Neural cell (in vitro differentiated cells): ENCODE results near the gene FILIP1. TPM values are rescaled to one million over a fixed set of nuclear protein-coding genes. Genes with fewer than 3 reads are reported as not detected.

Source experiments
- H2AFZ ChIP-seq: fragments of 200-600, 300-800 bp; sonication (generic), shearing (Covaris generic); 2 replicates; pipeline ENCODE4 v1.6.0; 2014; ENCODE audit warnings: low read depth, mild to moderate bottlenecking, antibody characterized with exemption, low read length, moderate library complexity
- H3F3A ChIP-seq: fragments of 200-600 bp; shearing (Covaris generic); 2 replicates; pipeline ENCODE4 v1.6.1; 2016; ENCODE audit warnings: mild to moderate bottlenecking, moderate library complexity, mixed read lengths, antibody characterized with exemption, low read length; ENCODE audit not compliant: insufficient read depth, poor library complexity, severe bottlenecking
- H3K27ac ChIP-seq: fragments of 200-600, 300-800 bp; sonication (generic), shearing (Covaris generic); 2 replicates; pipeline ENCODE4 v1.5.1; 2014; ENCODE audit warnings: mild to moderate bottlenecking, low read length, moderate library complexity
- H3K27me3 ChIP-seq: fragments of 300-800, 200-600 bp; sonication (generic), shearing (Covaris generic); 2 replicates; pipeline ENCODE4 v1.6.0; 2014; ENCODE audit warnings: mild to moderate bottlenecking, low read depth, low read length, moderate library complexity; ENCODE audit not compliant: insufficient read depth
- H3K36me3 ChIP-seq: fragments of 300-800, 200-600 bp; sonication (generic), shearing (Covaris generic); 2 replicates; pipeline ENCODE4 v1.5.1; 2014; ENCODE audit warnings: mild to moderate bottlenecking, antibody characterized with exemption, low read length, moderate library complexity; ENCODE audit not compliant: insufficient read depth
- H3K4me2 ChIP-seq: fragments of 300-800, 200-600 bp; sonication (generic), shearing (Covaris generic); 2 replicates; pipeline ENCODE4 v1.6.0; 2014; ENCODE audit warnings: mild to moderate bottlenecking, low read length
- H3K4me3 ChIP-seq: fragments of 300-800, 200-600 bp; sonication (generic), shearing (Covaris generic); 2 replicates; pipeline ENCODE4 v1.5.1; 2014; ENCODE audit warnings: mild to moderate bottlenecking, low read length, moderate library complexity
- H3K79me2 ChIP-seq: fragments of 200-600 bp; shearing (Covaris generic); replicated peaks from 2 replicates; pipeline ENCODE4 v1.6.0; 2014; ENCODE audit warnings: mild to moderate bottlenecking, low read length, moderate library complexity; ENCODE audit not compliant: insufficient read depth
- H3K9ac ChIP-seq: fragments of 300-800, 200-600 bp; sonication (generic), shearing (Covaris generic); 2 replicates; pipeline ENCODE4 v1.6.1; 2016; ENCODE audit warnings: mild to moderate bottlenecking, low read length, mixed read lengths
- H3K9me2 ChIP-seq: fragments of 200-600 bp; shearing (Covaris generic); 2 replicates; pipeline ENCODE4 v1.6.1; 2016; ENCODE audit warnings: mild to moderate bottlenecking, low read length, mixed read lengths; ENCODE audit not compliant: insufficient read depth
- H3K9me3 ChIP-seq: fragments of 200-600, 300-800 bp; sonication (generic), shearing (Covaris generic); 2 replicates; pipeline ENCODE4 v1.6.1; 2016; ENCODE audit warnings: mild to moderate bottlenecking, mixed run types, low read length, moderate library complexity, mixed read lengths
- H4K20me1 ChIP-seq: fragments of 200-600 bp; shearing (Covaris generic); 2 replicates; pipeline ENCODE4 v1.6.1; 2016; ENCODE audit warnings: mild to moderate bottlenecking, mixed run types; ENCODE audit not compliant: insufficient read depth
- EP300 ChIP-seq: fragments of 450-650 bp; conservative IDR thresholded peaks from 2 replicates; pipeline ENCODE4 v1.6.1; 2014; ENCODE audit warnings: antibody characterized with exemption, mild to moderate bottlenecking, moderate library complexity; ENCODE audit not compliant: poor library complexity, severe bottlenecking
- EZH2 ChIP-seq: fragments of 200-600, 300-800 bp; shearing (Covaris generic), sonication (generic); IDR thresholded peaks from 2 replicates; pipeline ENCODE4 v1.6.1; 2014; ENCODE audit warnings: antibody characterized with exemption, low read length, borderline replicate concordance, mild to moderate bottlenecking; ENCODE audit not compliant: insufficient read depth, poor library complexity, severe bottlenecking
- MXI1 ChIP-seq: fragments of 450-650 bp; conservative IDR thresholded peaks from 2 replicates; pipeline ENCODE4 v1.6.1; 2014; ENCODE audit warnings: antibody characterized with exemption, mild to moderate bottlenecking; ENCODE audit not compliant: poor library complexity, severe bottlenecking
- POLR2AphosphoS5 ChIP-seq: IDR thresholded peaks from 2 replicates; pipeline ENCODE4 v1.6.1; 2012
- RAD21 ChIP-seq: fragments of 450-650 bp; conservative IDR thresholded peaks from 2 replicates; pipeline ENCODE4 v1.6.1; 2014; ENCODE audit warnings: antibody characterized with exemption, mild to moderate bottlenecking, moderate library complexity
- REST ChIP-seq: IDR thresholded peaks from 2 replicates; pipeline ENCODE4 v1.6.1; 2012; ENCODE audit warnings: borderline replicate concordance
- SMC3 ChIP-seq: fragments of 450-650 bp; conservative IDR thresholded peaks from 2 replicates; pipeline ENCODE4 v1.6.1; 2014; ENCODE audit warnings: antibody characterized with exemption, mild to moderate bottlenecking, moderate library complexity; ENCODE audit not compliant: poor library complexity
- TAF1 ChIP-seq: IDR thresholded peaks from 2 replicates; pipeline ENCODE4 v1.6.1; 2012; ENCODE audit warnings: low read depth
- polyA plus RNA-seq: library from polyadenylated mRNA; depleted of rRNA; stranded (reverse); fragments of >200 nt; gene quantifications from 2 replicates; pipeline ENCODE4 v1.2.3, GENCODE V29; 2014
- TF ChIP-seq, protein P1 (sequence below): fragments of 450-650 bp; IDR thresholded peaks from 2 replicates; pipeline ENCODE4 v1.5.1; 2014; ENCODE audit warnings: antibody characterized with exemption, mild to moderate bottlenecking, moderate library complexity; ENCODE audit not compliant: poor library complexity, severe bottlenecking

FILIP1 gene
- polyA plus RNA-seq, 1 donor from 2014 or later, result 1.4 TPM

DNA sequence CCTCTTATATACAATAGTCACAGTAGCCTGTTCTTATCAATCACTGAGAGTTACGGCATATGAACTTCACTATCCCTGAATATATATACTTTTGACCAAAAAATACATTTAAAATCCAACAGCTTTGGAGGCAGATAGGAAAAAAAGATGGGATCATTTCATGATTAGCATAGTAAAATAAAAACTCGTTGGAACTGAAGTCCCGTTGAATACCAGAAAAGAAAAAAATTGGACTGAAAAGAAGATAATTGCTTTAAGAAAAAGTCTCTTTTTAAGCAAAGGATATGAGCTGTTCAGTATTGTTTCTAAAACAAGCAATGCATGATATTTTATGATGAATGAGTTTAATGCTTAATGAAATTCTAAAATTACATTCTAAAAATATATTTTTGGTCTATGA, 4.4 kb upstream of the FILIP1 start:
- Histone ChIP-seq H3K4me3 (no peak overlapping the region), H3F3A (no peaks in the 10 kb centered on the region), H3K27ac (no peak overlapping the region), H3K36me3 (no peaks in the 10 kb centered on the region), H4K20me1 (no peaks in the 10 kb centered on the region), H3K9ac (no peak overlapping the region), H3K9me2 (no peaks in the 10 kb centered on the region), H3K27me3 (no peaks in the 10 kb centered on the region), H2AFZ (no peak overlapping the region), H3K9me3 (no peaks in the 10 kb centered on the region), H3K79me2 (no peaks in the 10 kb centered on the region), H3K4me2 (no peak overlapping the region)
- no peak for TF ChIP-seq SMC3
- no peak for TF ChIP-seq MXI1
- TF ChIP-seq REST, result no peak
- no peak for TF ChIP-seq TAF1
- no peak for TF ChIP-seq EZH2
- TF ChIP-seq, protein P1, sequence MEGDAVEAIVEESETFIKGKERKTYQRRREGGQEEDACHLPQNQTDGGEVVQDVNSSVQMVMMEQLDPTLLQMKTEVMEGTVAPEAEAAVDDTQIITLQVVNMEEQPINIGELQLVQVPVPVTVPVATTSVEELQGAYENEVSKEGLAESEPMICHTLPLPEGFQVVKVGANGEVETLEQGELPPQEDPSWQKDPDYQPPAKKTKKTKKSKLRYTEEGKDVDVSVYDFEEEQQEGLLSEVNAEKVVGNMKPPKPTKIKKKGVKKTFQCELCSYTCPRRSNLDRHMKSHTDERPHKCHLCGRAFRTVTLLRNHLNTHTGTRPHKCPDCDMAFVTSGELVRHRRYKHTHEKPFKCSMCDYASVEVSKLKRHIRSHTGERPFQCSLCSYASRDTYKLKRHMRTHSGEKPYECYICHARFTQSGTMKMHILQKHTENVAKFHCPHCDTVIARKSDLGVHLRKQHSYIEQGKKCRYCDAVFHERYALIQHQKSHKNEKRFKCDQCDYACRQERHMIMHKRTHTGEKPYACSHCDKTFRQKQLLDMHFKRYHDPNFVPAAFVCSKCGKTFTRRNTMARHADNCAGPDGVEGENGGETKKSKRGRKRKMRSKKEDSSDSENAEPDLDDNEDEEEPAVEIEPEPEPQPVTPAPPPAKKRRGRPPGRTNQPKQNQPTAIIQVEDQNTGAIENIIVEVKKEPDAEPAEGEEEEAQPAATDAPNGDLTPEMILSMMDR, result no peak
- TF ChIP-seq EP300, result no peak
- TF ChIP-seq POLR2AphosphoS5, result no peak
- TF ChIP-seq RAD21, result no peak

- TF ChIP-seq, protein P1, result no peak
- no peak for TF ChIP-seq RAD21
- no peak for TF ChIP-seq POLR2AphosphoS5
- no peak for TF ChIP-seq EZH2
- no peak for TF ChIP-seq TAF1
- TF ChIP-seq REST, result no peak
- no peak for TF ChIP-seq SMC3
- no peak for TF ChIP-seq MXI1
- no peak for TF ChIP-seq EP300
- H3K79me2 ChIP-seq, result no peaks in the 10 kb centered on the region
- no peaks in the 10 kb centered on the region for H3K9me2 ChIP-seq
- H3K9ac ChIP-seq, result no peak overlapping the region
- H3K27ac ChIP-seq, result no peak overlapping the region
- no peaks in the 10 kb centered on the region for H3K36me3 ChIP-seq
- no peaks in the 10 kb centered on the region for H4K20me1 ChIP-seq
- H3K27me3 ChIP-seq, result no peaks in the 10 kb centered on the region
- no peak overlapping the region for H2AFZ ChIP-seq
- H3K9me3 ChIP-seq, result no peaks in the 10 kb centered on the region
- H3F3A ChIP-seq, result no peaks in the 10 kb centered on the region
- no peak overlapping the region for H3K4me3 ChIP-seq
- H3K4me2 ChIP-seq, result no peak overlapping the region
Observed at GRCh38 chr6:75495011-75495410, 1.4 kb upstream of the FILIP1 start.
